NT2/D1 (cell line): ENCODE data around the gene RFX3.

Experiments
- YY1 ChIP-seq: IDR thresholded peaks from 2 replicates; pipeline ENCODE4 v1.6.1; 2011; ENCODE audit not compliant: insufficient read length, insufficient read depth
- ZNF274 ChIP-seq: IDR thresholded peaks from 2 replicates; pipeline ENCODE4 v1.6.1; 2011; ENCODE audit warnings: mild to moderate bottlenecking, low read depth, low read length

GRCh38 chr9:3285365-3286161, 240.2 kb downstream of the RFX3 start:
- TF ChIP-seq ZNF274, result no peak
- no peak for TF ChIP-seq YY1
